Activated T-helper 1 cell treated with anti-CD3 and anti-CD28 coated beads, Interleukin-12 subunit alpha, Interleukin-12 subunit beta, Interleukin-2, Interleukin-4 antibody, amounts not matched to agents 30 ng/mL and 10 ng/mL and 1 ng/mL, durations not matched to agents 14 hours and 24 hours and 36 hours (primary cell): ENCODE data around the gene ULBP2. TPM values are rescaled to one million over a fixed set of nuclear protein-coding genes. Genes with fewer than 3 reads are reported as not detected.
"Not testable (repeated sequence)": the region's sequence is repeated elsewhere in the genome, so short reads cannot be mapped to it uniquely, and the experiment has no call there.

ENCODE experiments used
- DNase-seq: peaks from one replicate; pipeline ENCODE4 v3.0.0; 2021; ENCODE audit warnings: low spot score
- H3K27ac Mint-ChIP-seq: one replicate; pipeline ENCODE4 v1.8.0; 2021; ENCODE audit warnings: mild to moderate bottlenecking, mixed read lengths
- H3K27me3 Mint-ChIP-seq: one replicate; pipeline ENCODE4 v1.8.0; 2022; ENCODE audit warnings: mild to moderate bottlenecking, moderate library complexity, mixed read lengths; ENCODE audit not compliant: insufficient read depth
- H3K36me3 Mint-ChIP-seq: one replicate; pipeline ENCODE4 v1.8.0; 2021; ENCODE audit warnings: low read depth, mixed read lengths
- H3K4me1 Mint-ChIP-seq: one replicate; pipeline ENCODE4 v1.8.0; 2021; ENCODE audit warnings: low read depth, mixed read lengths
- H3K4me3 Mint-ChIP-seq: one replicate; pipeline ENCODE4 v1.8.0; 2021; ENCODE audit warnings: mild to moderate bottlenecking, moderate library complexity, mixed read lengths
- H3K9me3 Mint-ChIP-seq: one replicate; pipeline ENCODE4 v1.8.0; 2021; ENCODE audit warnings: mixed read lengths
- intact Hi-C: fragments of 100-400 bp; cut with micrococcal nuclease; formaldehyde crosslinking; loops from one replicate; pipeline ENCODE4 v1.15.1; 2024
- total RNA-seq: library from RNA; stranded (reverse); gene quantifications from 2 replicates; pipeline ENCODE4 v1.2.3, GENCODE V29; 2022

Gene ULBP2
- total RNA-seq, 1 donor from 2014 or later, result 0.65 TPM

GRCh38 chr6:149925253-149925973, 16.4 kb upstream of the ULBP2 start:
- no peak overlapping the region for H3K27ac Mint-ChIP-seq

GRCh38 chr6:149925974-149926777, 15.6 kb upstream of the ULBP2 start:
- peak; percentile 69 for DNase-seq
- Mint-ChIP-seq H3K4me3 (peak overlapping the region; percentile 28), H3K4me1 (peaks cover 15% of the 10 kb centered on the region), H3K27me3 (peaks cover 87% of the 10 kb centered on the region), H3K36me3 (no peaks in the 10 kb centered on the region), H3K27ac (no peak overlapping the region), H3K9me3 (no peaks in the 10 kb centered on the region)
- intact Hi-C loops, result loop anchor here (1.0 to 2.0 kb wide), 4 partner anchors 86 to 379 kb away; partner anchors contain the start of gene PPIL4

More at GRCh38 chr6:149925253-149925973, 16.4 kb upstream of the ULBP2 start:
- DNase-seq, result no peak
- H3K4me1 Mint-ChIP-seq, result peaks cover 15% of the 10 kb centered on the region
- no peak overlapping the region for H3K4me3 Mint-ChIP-seq
- H3K36me3 Mint-ChIP-seq, result no peaks in the 10 kb centered on the region
- intact Hi-C loops, result no loop called here
- peaks cover 86% of the 10 kb centered on the region for H3K27me3 Mint-ChIP-seq
- no peaks in the 10 kb centered on the region for H3K9me3 Mint-ChIP-seq

- peaks cover 15% of the 10 kb centered on the region for H3K4me1 Mint-ChIP-seq
- H3K27me3 Mint-ChIP-seq, result peaks cover 87% of the 10 kb centered on the region
- intact Hi-C loops, result loop anchor here (2.0 kb wide), 1 partner anchor 380 kb away; the partner anchor contains the start of gene PPIL4
- not testable (repeated sequence) for H3K9me3 Mint-ChIP-seq, H3K4me3 Mint-ChIP-seq, H3K36me3 Mint-ChIP-seq, H3K27ac Mint-ChIP-seq, DNase-seq
These were observed 14.8 kb upstream of the ULBP2 start for GRCh38 chr6:149927025-149927424.

GRCh38 chr6:149929422-149929821, 12.4 kb upstream of the ULBP2 start:
- peaks cover 10% of the 10 kb centered on the region for H3K4me1 Mint-ChIP-seq
- no peak overlapping the region for H3K27ac Mint-ChIP-seq
- no peak for DNase-seq
- intact Hi-C loops, result no loop called here
- peaks cover 81% of the 10 kb centered on the region for H3K27me3 Mint-ChIP-seq
- no peaks in the 10 kb centered on the region for H3K9me3 Mint-ChIP-seq
- no peak overlapping the region for H3K4me3 Mint-ChIP-seq
- no peaks in the 10 kb centered on the region for H3K36me3 Mint-ChIP-seq

GRCh38 chr6:149931501-149931900, 10.3 kb upstream of the ULBP2 start:
- no peaks in the 10 kb centered on the region for H3K36me3 Mint-ChIP-seq
- H3K9me3 Mint-ChIP-seq, result no peaks in the 10 kb centered on the region
- no peak overlapping the region for H3K4me3 Mint-ChIP-seq
- intact Hi-C loops, result loop anchor here (10.0 kb wide), 2 partner anchors 463 to 883 kb away; no protein-coding TSS in a partner anchor
- H3K4me1 Mint-ChIP-seq, result peaks cover 16% of the 10 kb centered on the region
- DNase-seq, result no peak
- H3K27ac Mint-ChIP-seq, result no peak overlapping the region
- H3K27me3 Mint-ChIP-seq, result peaks cover 84% of the 10 kb centered on the region

- no peak for DNase-seq
These were observed 8.8 kb upstream of the ULBP2 start for GRCh38 chr6:149933036-149933435.

GRCh38 chr6:149933461-149933860, 8.4 kb upstream of the ULBP2 start:
- Mint-ChIP-seq H3K27ac (no peak overlapping the region), H3K4me1 (peaks cover 21% of the 10 kb centered on the region), H3K9me3 (no peaks in the 10 kb centered on the region), H3K27me3 (peaks cover 86% of the 10 kb centered on the region), H3K36me3 (no peaks in the 10 kb centered on the region), H3K4me3 (no peak overlapping the region)
- intact Hi-C loops, result loop anchor here (10.0 kb wide), 2 partner anchors 461 to 881 kb away; no protein-coding TSS in a partner anchor
- DNase-seq, result no peak

More at GRCh38 chr6:149933036-149933435, 8.8 kb upstream of the ULBP2 start:
- no peak overlapping the region for H3K4me3 Mint-ChIP-seq
- intact Hi-C loops, result loop anchor here (10.0 kb wide), 2 partner anchors 462 to 882 kb away; no protein-coding TSS in a partner anchor
- no peak overlapping the region for H3K27ac Mint-ChIP-seq
- no peaks in the 10 kb centered on the region for H3K9me3 Mint-ChIP-seq
- H3K27me3 Mint-ChIP-seq, result peaks cover 88% of the 10 kb centered on the region
- H3K36me3 Mint-ChIP-seq, result no peaks in the 10 kb centered on the region
- peaks cover 21% of the 10 kb centered on the region for H3K4me1 Mint-ChIP-seq

GRCh38 chr6:149934249-149935156, 7.3 kb upstream of the ULBP2 start:
- no peak overlapping the region for H3K27ac Mint-ChIP-seq
- H3K27me3 Mint-ChIP-seq, result peaks cover 85% of the 10 kb centered on the region
- intact Hi-C loops, result loop anchor here (1.0 to 10.0 kb wide), 5 partner anchors 11 to 880 kb away; partner anchors contain the start of genes RAET1G and ULBP3
- H3K4me3 Mint-ChIP-seq, result no peak overlapping the region
- H3K36me3 Mint-ChIP-seq, result no peaks in the 10 kb centered on the region
- peak; percentile 60 for DNase-seq
- peaks cover 30% of the 10 kb centered on the region for H3K4me1 Mint-ChIP-seq
- H3K9me3 Mint-ChIP-seq, result no peaks in the 10 kb centered on the region

- Mint-ChIP-seq H3K27ac (no peak overlapping the region), H3K27me3 (peaks cover 85% of the 10 kb centered on the region), H3K4me3 (no peak overlapping the region), H3K36me3 (no peaks in the 10 kb centered on the region), H3K9me3 (no peaks in the 10 kb centered on the region), H3K4me1 (peaks cover 37% of the 10 kb centered on the region)
- intact Hi-C loops, result loop anchor here (2.0 to 10.0 kb wide), 3 partner anchors 134 to 880 kb away; partner anchors contain the start of gene ULBP3
- DNase-seq, result no peak
These were observed 6.6 kb upstream of the ULBP2 start for GRCh38 chr6:149935246-149935645.

- no peak for DNase-seq
- peaks cover 42% of the 10 kb centered on the region for H3K4me1 Mint-ChIP-seq
- intact Hi-C loops, result loop anchor here (2.0 to 10.0 kb wide), 3 partner anchors 133 to 879 kb away; partner anchors contain the start of gene ULBP3
- H3K4me3 Mint-ChIP-seq, result no peak overlapping the region
- H3K36me3 Mint-ChIP-seq, result no peaks in the 10 kb centered on the region
- H3K27ac Mint-ChIP-seq, result no peak overlapping the region
- peaks cover 85% of the 10 kb centered on the region for H3K27me3 Mint-ChIP-seq
- no peaks in the 10 kb centered on the region for H3K9me3 Mint-ChIP-seq
These were observed 6.1 kb upstream of the ULBP2 start for GRCh38 chr6:149935668-149936067.

GRCh38 chr6:149936743-149937142, 5.1 kb upstream of the ULBP2 start:
- intact Hi-C loops, result loop anchor here (10.0 kb wide), 2 partner anchors 458 to 878 kb away; no protein-coding TSS in a partner anchor
- no peaks in the 10 kb centered on the region for H3K9me3 Mint-ChIP-seq
- no peak overlapping the region for H3K4me3 Mint-ChIP-seq
- no peak for DNase-seq
- H3K4me1 Mint-ChIP-seq, result peaks cover 50% of the 10 kb centered on the region
- H3K27ac Mint-ChIP-seq, result no peak overlapping the region
- H3K27me3 Mint-ChIP-seq, result peaks cover 82% of the 10 kb centered on the region
- H3K36me3 Mint-ChIP-seq, result no peaks in the 10 kb centered on the region
